ENCODE measurements around the gene STK35.

GRCh38 chr20:2065099-2065498 lies 36.5 kb upstream of the STK35 start:
- TF ChIP-seq CTCF (IDR thresholded peaks at IDR 0.05; ENCODE audit: low read length) = no peak
- no peak for TF ChIP-seq EZH2 (IDR thresholded peaks at IDR 0.05; ENCODE audit: borderline replicate concordance, low read length)

Data from OCI-LY1 (cell line).